Right ventricle myocardium inferior (tissue), 1 donor: ENCODE results near the gene LHX3. TPM values are rescaled to one million over a fixed set of nuclear protein-coding genes. Genes with fewer than 3 reads are reported as not detected.

Source experiments
- ATAC-seq: fragments of 200-7000 bp; cut with Tn5 transposase; one replicate; pipeline ENCODE4 v1.9.1; 2020; ENCODE audit warnings: mild to moderate bottlenecking, moderate library complexity
- DNase-seq: peaks from one replicate; pipeline ENCODE4 v3.0.0; 2021; ENCODE audit errors: missing footprints
- intact Hi-C: fragments of 100-400 bp; cut with DNase I; formaldehyde crosslinking; loops from one replicate; pipeline ENCODE4 v1.11.0; 2022
- long read RNA-seq: library from polyadenylated mRNA; unstranded; transcript quantifications from one replicate; pipeline ENCODE4 v2.0.0, GENCODE V29; 2021
- total RNA-seq: library from RNA; stranded (reverse); fragmentation: NEBNext Ultra II Directional; extraction: Animal tissue kit (Norgen Biotek cat#: 25700); gene quantifications from one replicate; pipeline ENCODE4 v1.2.1, GENCODE V29; 2021
- donor health status: DM: no; HTN: yes; CAD: no; lungs with severe emphysema.

Gene LHX3
- total RNA-seq = not detected
- long read RNA-seq = 0 reads

DNA sequence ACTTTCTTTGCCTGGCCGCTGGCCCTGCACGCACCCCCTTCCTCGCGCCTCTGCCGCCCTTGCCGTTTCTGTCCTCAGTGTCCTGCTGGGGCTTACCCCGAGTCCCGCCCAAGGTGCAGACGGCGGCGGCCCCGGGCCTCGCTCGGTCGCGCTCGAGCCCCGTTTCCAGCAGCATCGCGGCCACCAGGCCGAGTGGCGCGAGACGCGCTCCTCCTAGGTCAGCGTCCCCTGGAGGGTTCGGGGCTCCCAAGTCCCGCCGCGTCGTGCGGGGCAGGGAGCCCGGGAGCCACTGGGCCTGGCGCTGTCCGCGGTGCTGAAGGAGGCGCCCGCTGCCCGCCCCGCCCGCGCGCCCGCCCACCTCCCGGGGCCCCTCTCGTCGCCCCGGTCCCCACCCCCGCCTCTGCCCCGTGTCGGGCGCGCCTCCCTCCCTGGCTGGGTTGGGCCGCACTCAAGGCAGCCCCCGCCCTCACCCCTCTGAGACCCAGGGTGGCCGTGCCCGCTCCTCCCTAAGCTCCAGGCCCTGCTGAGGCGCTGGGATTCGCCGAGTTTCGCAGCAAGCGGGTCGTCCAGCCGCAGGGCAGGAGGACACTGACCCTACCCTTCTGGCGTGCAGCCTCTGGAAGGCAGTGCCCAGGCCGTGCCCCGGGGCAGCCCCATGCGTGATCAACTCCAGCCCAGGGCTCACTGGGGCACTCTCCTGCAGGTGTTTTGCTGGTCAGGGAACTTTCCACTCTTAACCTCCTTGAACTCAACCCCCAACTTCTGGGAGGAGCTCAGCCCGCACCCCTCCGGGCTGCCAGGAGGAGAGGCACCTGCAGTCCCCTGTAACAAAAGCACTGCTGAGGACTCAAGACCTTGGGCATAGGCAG lies at the start of gene LHX3:
LHX3 (minus strand) TSS at position 291 of the 869 bp plus-strand sequence; CDS start at position 175, 116 bp downstream.
- ATAC-seq (peak; percentile 38), DNase-seq (peak; percentile 67)
- intact Hi-C loops = no loop called here

DNA sequence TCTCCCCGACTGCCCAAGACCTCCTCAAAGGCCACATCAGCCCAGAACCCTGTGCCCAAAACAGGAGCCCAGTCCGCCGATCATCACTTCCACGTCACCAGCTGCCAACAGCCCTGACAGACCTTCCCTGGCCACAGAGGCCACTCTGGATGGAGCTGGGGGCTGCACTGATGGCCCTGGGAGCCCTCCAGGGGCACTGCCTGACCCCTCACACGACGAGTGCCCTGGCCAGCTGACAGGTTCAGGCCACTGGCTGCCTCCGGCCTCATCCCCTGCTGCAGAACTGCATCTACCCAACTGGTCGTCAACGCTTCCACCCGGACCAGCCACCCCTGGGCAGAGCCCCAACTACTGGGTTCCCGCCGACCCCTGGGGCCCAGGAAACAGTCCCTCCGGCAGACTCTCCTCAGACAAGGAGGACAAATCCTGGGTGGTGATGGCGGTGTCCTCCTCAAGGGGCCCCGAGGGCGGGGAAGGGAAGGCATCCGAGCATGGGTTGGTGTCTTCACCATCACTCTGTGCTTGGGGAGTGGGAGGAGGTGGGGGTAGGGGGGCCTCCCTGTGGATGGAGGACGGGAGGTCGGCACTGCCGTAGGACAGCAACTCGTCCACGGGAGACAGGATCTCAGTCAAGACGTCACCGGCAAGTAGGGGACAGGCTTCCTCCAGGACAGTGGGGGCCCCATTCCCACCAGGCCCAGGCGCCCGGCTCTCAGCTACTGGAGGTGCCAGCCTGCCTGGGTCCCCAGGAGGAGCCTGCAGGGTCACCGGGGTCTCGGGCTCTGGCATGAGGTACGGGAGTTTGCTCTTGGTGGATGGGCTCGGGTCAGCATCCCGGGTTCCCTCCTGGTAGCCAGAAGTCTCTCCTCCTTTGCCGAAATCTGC lies 48.6 kb upstream of the LHX3 start:
- ATAC-seq (no peak), DNase-seq (peak; percentile 51)
- intact Hi-C loops = no loop called here

DNA sequence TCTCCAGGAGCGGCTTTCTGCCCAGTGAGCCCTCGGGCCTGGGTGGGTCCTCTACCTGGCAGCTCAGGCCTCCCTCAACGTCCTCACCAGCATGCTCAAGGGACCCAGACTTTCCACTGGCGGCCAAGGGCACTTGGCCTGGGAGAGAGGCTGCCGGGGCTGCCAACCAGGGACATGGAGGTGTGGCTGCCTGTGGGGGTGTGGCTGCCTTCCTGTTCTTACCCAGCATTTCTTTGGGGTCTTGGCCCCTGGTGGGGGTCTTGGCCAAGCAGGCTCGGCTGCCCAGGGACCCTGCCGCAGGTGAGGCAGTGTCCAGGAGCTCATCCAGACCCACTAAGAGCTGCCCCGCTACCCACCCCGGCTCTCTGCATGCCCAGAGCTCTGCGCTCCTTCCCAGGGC lies 47.9 kb upstream of the LHX3 start:
- no peak for ATAC-seq
- DNase-seq = no peak
- intact Hi-C loops = no loop called here

DNA sequence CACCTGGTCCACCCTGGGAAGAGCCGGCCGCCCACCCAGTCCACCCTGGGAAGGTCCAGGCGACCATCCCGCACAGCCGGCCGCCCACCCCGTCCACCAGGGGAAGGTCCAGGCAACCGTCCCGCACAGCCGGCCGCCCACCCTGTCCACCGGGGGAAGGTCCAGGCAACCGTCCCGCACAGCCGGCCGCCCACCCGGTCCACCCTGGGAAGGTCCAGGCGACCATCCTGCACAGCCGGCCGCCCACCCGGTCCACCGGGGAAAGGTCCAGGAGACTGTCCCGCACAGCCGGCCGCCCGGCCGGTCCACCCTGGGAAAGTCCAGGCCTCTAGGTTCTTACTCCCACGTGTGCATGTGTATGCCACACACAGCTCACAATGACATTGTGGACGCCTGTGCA lies 47.4 kb upstream of the LHX3 start:
- intact Hi-C loops = no loop called here
- peak; percentile 21 for DNase-seq
- ATAC-seq = no peak

DNA sequence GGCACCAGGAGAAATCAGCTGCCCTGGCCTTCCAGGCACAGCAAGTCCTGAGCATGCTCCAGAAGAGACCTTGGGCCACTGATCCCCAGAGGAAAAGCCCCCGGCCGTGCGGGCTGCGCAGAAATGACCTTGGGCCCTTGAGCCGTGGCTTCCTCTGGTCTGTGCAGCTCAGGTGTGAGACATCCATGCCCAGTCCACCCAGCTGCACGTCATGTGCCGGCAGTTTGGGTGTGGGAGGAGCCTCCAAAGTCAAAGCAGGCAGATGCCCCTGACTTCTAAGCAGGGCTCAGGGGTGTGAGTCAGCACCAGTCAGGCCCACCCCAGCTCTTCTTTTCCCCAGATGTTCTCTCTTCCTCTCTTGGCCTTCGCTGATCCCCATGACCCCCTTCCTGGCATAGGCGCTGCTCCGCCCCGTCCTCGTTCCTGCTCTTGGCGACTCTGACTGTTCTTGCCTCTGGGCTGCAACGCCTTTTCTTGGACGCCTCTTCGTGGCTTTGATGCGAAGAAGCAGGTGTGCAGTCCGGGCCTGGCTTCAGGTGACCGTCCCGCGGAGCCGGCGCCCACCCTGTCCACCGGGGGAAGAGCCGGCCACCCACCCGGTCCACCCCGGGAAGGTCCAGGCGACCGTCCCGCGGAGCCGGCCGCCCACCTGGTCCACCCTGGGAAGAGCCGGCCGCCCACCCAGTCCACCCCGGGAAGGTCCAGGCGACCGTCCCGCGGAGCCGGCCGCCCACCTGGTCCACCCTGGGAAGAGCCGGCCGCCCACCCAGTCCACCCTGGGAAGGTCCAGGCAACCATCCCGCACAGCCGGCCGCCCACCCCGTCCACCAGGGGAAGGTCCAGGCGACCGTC lies 46.6 kb upstream of the LHX3 start:
- ATAC-seq = no peak

DNA sequence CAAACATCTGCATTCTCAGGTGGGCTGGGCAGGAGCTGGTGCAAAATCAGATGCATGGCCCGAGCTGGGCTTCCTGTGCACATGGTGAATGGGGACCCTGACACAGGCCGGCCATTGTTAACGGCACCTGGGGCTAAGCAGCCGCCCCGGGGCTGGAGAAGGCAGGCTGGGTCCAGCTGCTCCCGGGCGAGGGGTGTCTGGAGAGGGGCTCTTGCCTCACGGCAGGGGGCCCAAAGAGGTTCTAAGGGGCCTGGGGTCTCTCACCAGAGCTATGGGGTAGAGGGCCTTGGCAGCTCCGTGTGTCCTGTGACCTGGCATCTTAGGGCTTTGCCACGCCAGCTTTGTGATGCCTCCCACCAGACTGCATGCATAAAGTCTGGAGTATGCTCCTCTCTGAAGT lies 45.7 kb upstream of the LHX3 start:
- intact Hi-C loops = no loop called here
- peak; percentile 37 for DNase-seq
- ATAC-seq = no peak

More for the DNA sequence above, 46.6 kb upstream of the LHX3 start:
- intact Hi-C loops = no loop called here
- peak; percentile 58 for DNase-seq

DNA sequence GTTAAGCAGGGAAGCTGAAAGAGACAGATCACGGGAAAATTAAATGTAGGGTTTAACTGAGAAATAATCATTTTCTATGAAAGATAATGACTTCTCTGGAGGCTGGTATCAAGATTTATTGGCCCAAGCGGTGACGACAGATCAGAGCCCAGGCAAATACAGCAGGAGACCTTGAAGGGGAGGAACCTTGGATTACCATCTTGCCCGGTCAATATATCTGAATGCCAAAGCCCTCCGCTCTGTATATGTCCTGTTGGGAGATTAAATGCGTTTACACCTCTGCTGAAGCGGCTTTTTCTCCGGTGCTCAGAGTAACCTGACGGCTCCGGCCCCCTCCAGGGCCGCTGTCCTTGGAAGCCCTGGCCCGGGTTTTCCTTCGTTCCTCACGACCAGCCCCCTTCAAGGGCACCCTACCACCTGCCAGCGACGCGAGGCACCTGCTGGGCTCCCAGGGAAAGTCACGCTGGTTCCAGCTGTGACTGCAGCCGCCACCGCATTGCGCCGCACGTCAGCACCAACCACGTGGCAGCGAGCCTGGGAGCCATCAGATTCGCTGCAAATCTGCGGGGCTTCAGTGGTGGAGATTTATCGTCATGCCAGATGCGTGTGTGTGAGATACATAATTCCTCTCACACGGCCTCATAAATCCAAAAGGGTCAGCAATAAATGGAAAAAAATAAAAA lies 45.1 kb upstream of the LHX3 start:
- DNase-seq (peak; percentile 71), ATAC-seq (no peak)
- intact Hi-C loops = loop anchor here (10.0 kb wide), 1 partner anchor 285 kb away; the partner anchor contains the start of gene UBAC1

DNA sequence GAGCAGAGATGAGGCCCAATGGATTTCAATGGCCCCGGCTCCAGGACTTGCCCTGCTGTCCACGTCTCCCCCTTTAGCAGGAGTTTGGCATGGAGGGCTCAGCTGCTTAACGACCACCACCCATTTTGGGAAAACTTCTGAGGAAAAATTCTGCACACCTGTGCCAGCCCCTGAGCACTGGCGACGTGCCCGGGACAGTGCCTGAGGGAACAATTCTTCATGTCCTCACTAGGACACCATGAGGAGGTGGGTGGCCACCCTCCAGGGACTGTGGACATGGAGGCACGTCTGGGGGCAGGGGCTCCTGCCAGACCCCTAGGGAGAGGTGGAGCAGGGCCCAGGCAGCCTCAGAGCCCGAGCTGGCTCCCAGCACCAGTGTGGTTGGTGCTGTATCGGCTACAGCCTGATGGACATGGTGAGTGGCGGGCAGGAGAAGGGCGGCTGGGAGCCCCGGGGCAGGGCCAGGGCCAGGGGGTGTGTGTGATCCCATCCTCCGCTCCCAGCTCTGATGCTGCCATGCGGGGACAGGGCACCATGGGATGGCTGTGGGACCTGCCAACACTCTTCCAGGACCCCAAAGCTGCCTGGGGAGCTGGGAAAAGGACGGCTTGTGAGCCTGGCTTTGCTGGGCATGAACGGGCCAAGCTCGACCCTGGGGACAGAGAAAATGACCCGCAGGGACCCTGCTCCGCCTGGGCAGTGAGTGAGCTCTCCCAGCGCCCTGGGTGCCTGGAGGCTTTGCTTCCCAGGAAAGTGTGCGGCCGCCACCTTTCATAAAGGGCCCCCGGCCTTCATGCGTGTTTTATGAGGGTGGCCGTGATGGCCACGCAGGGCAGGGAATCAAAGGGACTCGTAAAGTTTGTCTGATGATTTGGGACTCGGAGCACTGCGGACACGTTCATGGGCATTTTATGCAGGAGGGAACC lies 44.3 kb upstream of the LHX3 start:
- ATAC-seq = no peak
- DNase-seq = peak; percentile 54
- intact Hi-C loops = loop anchor here (10.0 kb wide), 1 partner anchor 284 kb away; the partner anchor contains the start of gene UBAC1

DNA sequence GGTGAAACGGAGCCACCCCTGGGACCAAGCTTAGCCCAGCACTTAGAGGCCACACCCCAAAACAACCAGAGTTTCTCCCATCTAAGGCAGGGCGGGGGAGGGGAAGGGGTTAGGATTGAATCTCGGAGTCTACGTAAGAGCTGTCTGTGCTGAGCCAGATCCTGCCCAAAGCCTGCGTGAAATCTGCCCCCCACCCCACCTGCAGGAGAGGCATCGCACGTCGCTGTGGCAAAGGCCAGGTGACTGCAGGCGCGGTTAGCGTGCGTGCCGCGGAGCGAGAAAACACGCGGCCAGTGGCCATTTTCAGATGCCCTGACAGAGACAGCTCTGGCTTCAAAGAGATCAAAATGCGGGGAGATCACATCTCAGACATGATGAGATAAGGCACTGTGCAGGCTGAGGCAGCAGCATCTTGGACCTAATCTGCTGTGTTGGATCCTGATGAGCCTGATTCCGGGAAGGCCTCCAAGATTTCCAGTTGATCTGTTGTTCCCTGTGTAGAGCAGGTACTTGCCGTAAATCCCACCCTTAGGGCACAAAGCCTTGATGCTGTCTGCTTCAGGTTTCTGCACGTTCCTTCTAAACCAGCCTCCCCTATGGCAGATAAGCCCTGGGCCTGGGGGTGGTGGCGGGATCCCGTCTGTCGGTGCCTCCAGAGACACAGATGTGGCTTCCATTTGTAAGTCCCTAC lies 43.2 kb upstream of the LHX3 start:
- ATAC-seq (no peak), DNase-seq (peak; percentile 53)
- intact Hi-C loops = loop anchor here (10.0 kb wide), 1 partner anchor 283 kb away; the partner anchor contains the start of gene UBAC1

DNA sequence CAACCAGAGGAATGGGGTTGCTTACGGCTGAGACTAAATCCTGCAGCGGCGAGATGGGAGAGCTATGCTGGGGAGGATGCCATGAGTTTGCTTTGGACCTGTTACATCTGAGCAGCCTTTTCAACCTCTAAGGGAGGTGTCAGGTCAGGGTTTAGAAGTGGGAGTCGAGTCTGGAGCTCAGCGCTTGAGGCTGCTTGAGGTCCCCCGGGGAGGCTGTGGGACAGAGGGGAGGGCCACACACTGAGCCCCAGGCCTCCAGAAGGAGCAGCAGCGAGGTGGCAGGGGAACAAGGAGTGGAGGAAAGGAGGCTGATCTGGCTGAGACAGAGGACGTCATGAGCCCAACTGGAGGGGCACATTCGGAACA lies 42.6 kb upstream of the LHX3 start:
- DNase-seq (no peak), ATAC-seq (no peak)
- intact Hi-C loops = loop anchor here (10.0 kb wide), 1 partner anchor 283 kb away; the partner anchor contains the start of gene UBAC1

DNA sequence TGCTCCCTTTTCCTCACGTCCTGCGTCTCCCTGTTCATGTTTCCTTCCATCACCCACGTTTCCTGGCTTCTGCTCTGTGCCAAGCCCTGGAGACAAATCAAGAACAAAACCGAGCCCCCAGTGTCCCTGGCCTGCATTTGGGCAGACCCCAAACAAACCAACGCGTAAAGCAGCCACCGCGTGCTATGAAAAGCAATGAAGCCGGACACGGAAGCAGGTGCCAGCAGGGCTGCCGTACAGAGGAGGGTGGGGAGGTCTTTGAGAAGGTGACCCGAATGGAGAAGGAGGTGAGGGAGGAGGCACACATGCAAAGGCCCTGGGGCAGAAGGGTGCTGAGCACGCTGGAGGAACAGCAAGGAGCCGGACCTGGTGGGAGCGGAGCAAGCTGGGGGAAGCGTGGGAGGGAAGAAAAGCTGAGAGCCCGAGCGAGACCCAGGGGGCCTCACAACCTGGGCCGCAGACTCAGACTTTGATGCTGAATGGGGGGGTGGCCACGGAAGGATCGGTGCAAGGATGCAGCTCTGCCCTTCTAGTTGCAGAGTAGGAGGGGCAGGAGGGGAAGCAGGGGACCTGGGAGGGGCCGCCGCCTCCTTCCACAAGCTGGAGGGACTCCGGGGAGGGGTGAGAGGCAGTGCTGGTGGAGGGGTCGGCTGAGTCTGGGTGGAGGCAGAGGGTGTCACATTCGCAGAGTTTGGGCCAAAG lies 42.1 kb upstream of the LHX3 start:
- intact Hi-C loops = loop anchor here (10.0 kb wide), 1 partner anchor 282 kb away; the partner anchor contains the start of gene UBAC1
- ATAC-seq = no peak

DNA sequence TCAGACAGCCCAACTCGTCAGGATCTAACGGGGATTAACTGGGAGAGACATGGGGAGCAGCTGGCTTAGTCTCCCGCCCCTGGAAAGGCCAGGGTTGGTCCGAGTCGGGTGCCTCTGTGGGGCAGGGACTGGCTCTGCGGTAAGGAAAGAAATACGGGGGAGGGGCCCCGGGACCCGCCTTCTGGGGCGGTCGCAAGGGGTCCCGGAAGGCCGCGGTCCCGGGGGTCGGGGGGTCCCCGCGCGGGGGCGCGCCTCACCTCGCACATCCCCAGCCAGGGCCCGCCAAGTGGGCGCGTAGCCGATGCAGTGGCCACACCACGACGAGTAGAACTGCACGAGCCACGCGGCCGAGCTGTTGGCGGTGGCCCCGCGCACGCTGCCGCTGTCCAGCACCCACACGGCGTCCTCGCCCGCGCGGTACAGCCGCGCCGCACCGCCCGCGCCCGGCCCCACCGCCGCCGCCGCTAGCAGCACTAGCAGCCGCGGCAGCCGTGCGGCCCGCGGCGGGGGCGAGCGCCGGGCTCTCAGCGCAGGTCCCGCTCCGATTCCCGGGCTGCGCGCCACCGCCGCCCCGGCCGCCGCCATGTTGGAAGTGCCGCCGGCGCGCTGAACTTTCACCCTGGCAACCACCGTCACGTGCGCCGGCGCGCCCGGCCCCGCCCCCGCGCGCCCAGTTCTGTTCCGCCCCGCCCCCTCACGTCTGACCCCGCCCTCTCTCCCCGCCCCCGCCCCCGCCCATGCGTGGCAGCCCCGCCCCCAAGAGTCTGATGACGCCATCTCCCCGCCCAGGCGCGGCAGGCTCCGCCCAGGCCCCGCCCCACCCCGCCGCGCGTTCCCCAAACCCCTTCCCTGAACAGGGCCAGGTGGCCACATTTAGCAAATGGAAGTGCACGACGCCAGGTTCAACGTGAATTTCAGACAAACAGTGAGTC lies 40.6 kb upstream of the LHX3 start, which contains the start of gene QSOX2:
QSOX2 (minus strand) TSS at position 594 of the 932 bp plus-strand sequence; CDS start at position 585, 9 bp downstream.
- intact Hi-C loops = loop anchor here (10.0 kb wide), 1 partner anchor 281 kb away; the partner anchor contains the start of gene UBAC1
- peak; percentile 82 for ATAC-seq
- peak; percentile 92 for DNase-seq

More for the DNA sequence above, 42.1 kb upstream of the LHX3 start:
- peak; percentile 40 for DNase-seq

DNA sequence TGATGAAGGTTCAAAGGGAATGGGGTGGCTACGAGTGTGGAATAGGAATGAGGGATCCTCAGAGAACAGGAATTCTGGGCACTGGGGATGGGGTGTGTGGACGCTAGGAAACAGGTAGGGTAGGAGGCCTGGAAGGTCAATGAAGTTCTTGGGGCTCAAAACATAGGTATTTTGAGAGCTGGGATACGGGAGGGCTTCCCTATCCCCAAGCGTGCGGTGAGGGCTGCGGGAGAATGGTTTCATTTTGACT lies 40.0 kb upstream of the LHX3 start:
- no peak for ATAC-seq
- intact Hi-C loops = loop anchor here (5.0 to 10.0 kb wide), 2 partner anchors 157 to 280 kb away; partner anchors contain the start of genes SNAPC4 and UBAC1
- DNase-seq = no peak

DNA sequence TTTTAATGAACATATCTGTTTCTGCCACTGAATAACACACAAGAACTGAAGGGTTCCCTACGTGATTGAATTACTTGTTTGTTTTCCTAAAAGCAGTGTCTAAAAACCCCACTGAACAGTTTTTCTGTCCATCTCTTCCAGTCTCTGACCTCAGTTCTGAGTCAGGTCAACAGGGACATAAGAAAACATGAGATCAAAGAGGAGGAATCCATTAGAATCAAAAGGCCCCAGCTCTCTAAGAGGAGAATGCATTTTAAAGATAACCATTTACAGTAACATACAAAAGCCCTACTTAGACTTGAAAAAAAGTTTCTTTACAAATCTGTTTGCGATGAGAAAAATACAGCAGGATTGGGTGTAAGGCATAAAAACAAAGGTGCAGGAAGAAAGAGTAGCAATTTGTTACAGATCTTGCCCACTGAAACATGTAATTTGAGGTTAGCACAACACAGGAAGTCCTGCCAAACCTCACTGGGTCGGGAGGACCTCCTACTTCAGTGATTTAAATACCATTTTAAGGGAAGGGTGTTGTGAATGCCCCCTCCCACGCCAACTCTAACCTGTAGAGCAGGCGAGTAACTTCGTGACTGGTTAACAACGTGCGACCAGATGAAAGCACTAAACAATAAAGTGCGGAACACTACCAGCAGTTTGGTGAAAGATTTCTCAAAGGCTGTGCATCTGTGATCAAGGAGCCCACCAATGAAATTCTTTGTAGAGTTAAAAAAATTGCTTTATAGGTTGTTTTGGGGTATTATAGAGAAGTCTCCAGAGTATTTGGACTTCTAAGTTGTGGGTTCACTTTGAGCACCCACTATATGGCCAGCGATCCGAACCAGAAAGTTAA lies 39.4 kb upstream of the LHX3 start:
- intact Hi-C loops = loop anchor here (5.0 to 10.0 kb wide), 2 partner anchors 158 to 280 kb away; partner anchors contain the start of genes SNAPC4 and UBAC1

More for the DNA sequence above, 39.4 kb upstream of the LHX3 start:
- ATAC-seq = no peak
- no peak for DNase-seq
